C4-2B (cell line): ENCODE results near the gene KRT80.

Source experiments
- ZFX ChIP-seq: fragments of 450-650 bp; IDR thresholded peaks from 2 replicates; pipeline ENCODE4 v1.6.1; 2017
- TF ChIP-seq, protein P1 (sequence below): fragments of 450-650 bp; conservative IDR thresholded peaks from 2 replicates; pipeline ENCODE4 v1.5.1; 2017; ENCODE audit warnings: mild to moderate bottlenecking

DNA sequence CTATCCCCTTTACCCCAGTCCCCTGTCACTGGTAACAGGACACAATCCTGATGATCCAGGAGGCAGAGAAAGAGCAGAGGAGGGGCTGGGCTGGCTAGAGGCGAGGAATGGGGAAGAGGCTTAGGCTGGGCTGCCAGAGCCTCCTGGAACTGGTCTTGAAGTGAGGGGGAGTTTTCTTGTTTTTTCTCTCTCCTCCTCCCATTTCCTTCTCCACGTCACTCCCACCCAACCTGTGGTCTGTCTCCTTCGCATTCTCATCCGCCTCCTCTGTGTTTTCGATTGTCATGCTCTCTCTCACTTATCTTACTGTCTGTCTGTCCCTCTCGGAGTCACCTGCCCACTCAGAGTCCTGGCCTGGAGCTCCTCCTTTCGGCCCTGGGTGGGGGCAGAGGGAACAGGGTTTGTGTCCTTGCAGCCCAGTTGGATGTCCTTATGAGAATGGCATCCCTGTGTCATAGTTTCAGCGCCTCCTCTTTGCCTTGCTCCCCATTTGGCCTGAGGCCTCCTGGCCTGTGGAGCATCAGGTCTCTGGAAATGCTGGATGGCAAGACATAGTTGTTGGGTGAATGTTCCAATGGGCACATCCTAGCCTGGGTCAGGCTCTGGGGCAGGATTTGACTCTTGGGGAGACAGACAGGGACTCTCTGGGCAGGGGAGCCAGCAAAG lies 3.4 kb upstream of the KRT80 start:
- TF ChIP-seq, protein P1, sequence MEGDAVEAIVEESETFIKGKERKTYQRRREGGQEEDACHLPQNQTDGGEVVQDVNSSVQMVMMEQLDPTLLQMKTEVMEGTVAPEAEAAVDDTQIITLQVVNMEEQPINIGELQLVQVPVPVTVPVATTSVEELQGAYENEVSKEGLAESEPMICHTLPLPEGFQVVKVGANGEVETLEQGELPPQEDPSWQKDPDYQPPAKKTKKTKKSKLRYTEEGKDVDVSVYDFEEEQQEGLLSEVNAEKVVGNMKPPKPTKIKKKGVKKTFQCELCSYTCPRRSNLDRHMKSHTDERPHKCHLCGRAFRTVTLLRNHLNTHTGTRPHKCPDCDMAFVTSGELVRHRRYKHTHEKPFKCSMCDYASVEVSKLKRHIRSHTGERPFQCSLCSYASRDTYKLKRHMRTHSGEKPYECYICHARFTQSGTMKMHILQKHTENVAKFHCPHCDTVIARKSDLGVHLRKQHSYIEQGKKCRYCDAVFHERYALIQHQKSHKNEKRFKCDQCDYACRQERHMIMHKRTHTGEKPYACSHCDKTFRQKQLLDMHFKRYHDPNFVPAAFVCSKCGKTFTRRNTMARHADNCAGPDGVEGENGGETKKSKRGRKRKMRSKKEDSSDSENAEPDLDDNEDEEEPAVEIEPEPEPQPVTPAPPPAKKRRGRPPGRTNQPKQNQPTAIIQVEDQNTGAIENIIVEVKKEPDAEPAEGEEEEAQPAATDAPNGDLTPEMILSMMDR = no peak
- TF ChIP-seq ZFX = no peak
